ENCODE results near the gene TLE5.

TLE5 gene

GRCh38 chr19:3046698-3047495, 15.4 kb downstream of the TLE5 start:
- TF ChIP-seq ZFX (IDR thresholded peaks at IDR 0.05; ENCODE audit: borderline replicate concordance) (no peak), CTCF (IDR thresholded peaks at IDR 0.05) (no peak)
- peak overlapping the region; percentile 43 for H3K27ac ChIP-seq

- peak overlapping the region; percentile 31; the same call in 1 of the 2 replicates for H3K27ac ChIP-seq
- TF ChIP-seq ZFX (IDR thresholded peaks at IDR 0.05; ENCODE audit: borderline replicate concordance), result no peak
- TF ChIP-seq CTCF (IDR thresholded peaks at IDR 0.05), result no peak
Measured at GRCh38 chr19:3045885-3046697, 16.2 kb downstream of the TLE5 start.

GRCh38 chr19:3045191-3045590, 17.1 kb downstream of the TLE5 start:
- TF ChIP-seq CTCF (IDR thresholded peaks at IDR 0.05) (no peak), ZFX (IDR thresholded peaks at IDR 0.05; ENCODE audit: borderline replicate concordance) (no peak)
- H3K27ac ChIP-seq, result peak overlapping the region; percentile 31; the same call in 1 of the 2 replicates

DNA sequence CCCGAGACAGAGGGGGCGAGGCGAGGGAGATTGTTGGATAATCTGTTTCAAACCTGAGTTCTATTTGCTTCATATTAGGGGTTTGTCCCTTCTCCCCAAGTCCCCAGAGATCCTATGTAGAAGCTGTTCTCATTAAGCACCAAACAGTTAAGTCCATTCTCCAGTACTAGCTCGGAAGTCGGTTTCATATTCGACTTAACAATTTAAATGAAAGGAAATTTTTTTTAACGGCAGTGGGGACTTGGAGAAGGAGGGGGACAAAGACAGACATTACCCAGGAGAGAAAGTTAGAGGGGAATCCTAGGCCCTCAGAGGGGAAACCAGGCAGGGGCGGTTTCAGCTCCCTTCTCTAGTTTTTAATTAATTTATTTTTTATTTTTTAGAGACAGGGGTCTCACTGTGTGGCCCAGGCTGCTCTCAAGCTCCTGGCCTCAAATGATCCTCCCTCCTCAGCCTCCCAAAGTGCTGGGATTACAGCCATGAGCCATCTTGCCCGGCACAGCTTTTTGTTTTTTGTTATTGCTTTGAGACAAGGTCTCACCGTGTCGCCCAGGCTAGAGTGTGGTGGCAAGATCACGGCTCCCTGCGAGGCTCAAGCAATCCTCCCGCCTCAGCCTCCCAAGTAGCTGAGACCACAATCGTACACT, 19.6 kb downstream of the TLE5 start:
- H3K27ac ChIP-seq, result no peak overlapping the region

GRCh38 chr19:3041761-3042620, 20.3 kb downstream of the TLE5 start:
- no peak overlapping the region for H3K27ac ChIP-seq
- TF ChIP-seq ZFX (IDR thresholded peaks at IDR 0.05; ENCODE audit: borderline replicate concordance), result no peak
- TF ChIP-seq CTCF (IDR thresholded peaks at IDR 0.05), result no peak

More for the DNA sequence above, 19.6 kb downstream of the TLE5 start:
- TF ChIP-seq ZFX (IDR thresholded peaks at IDR 0.05; ENCODE audit: borderline replicate concordance) (no peak), CTCF (IDR thresholded peaks at IDR 0.05) (no peak)

- H3K27ac ChIP-seq, result no peak overlapping the region
Measured at GRCh38 chr19:3041327-3041726, 21.0 kb downstream of the TLE5 start.

More at GRCh38 chr19:3041327-3041726, 21.0 kb downstream of the TLE5 start:
- TF ChIP-seq ZFX (IDR thresholded peaks at IDR 0.05; ENCODE audit: borderline replicate concordance) (no peak), CTCF (IDR thresholded peaks at IDR 0.05) (no peak)
